K562 (cell line): ENCODE results near the gene GADD45B. TPM values are rescaled to one million over a fixed set of nuclear protein-coding genes. Genes with fewer than 3 reads are reported as not detected.

Experiments
- BACH1 ChIP-seq: fragments of 200-800 bp; sonication (Bioruptor generic); IDR thresholded peaks from 2 replicates; pipeline ENCODE4 v1.6.1; 2016; ENCODE audit warnings: missing genetic modification characterization, missing compliant biosample characterization
- COPS2 ChIP-seq: fragments of 450-650 bp; conservative IDR thresholded peaks from 2 replicates; pipeline ENCODE4 v1.6.1; 2016; ENCODE audit warnings: mild to moderate bottlenecking, moderate library complexity
- FOXP4 ChIP-seq: sonication (generic); formaldehyde crosslinking; IDR thresholded peaks from 2 replicates; pipeline ENCODE4 v1.8.0; 2022; ENCODE audit warnings: mild to moderate bottlenecking, missing genetic modification reagents, borderline replicate concordance
- HBP1 ChIP-seq: fragments of 450-650 bp; formaldehyde crosslinking; IDR thresholded peaks from 2 replicates; pipeline ENCODE4 v1.4.0; 2022; ENCODE audit warnings: missing genetic modification characterization
- HDAC3 ChIP-seq: fragments of 450-650 bp; IDR thresholded peaks from 2 replicates; pipeline ENCODE4 v1.6.1; 2018; ENCODE audit warnings: borderline replicate concordance, mild to moderate bottlenecking, moderate library complexity; ENCODE audit not compliant: partially characterized antibody
- KDM2B ChIP-seq: fragments of 250-450 bp; sonication (Bioruptor Pico); IDR thresholded peaks from 2 replicates; pipeline ENCODE4 v1.8.0; 2021; ENCODE audit warnings: mild to moderate bottlenecking, moderate library complexity
- MGA ChIP-seq: fragments of 450-650 bp; IDR thresholded peaks from 2 replicates; pipeline ENCODE4 v1.6.1; 2016; ENCODE audit warnings: mild to moderate bottlenecking, moderate library complexity
- ZHX1 ChIP-seq: fragments of 150-350 bp; conservative IDR thresholded peaks from 2 replicates; pipeline ENCODE4 v1.6.1; 2014; ENCODE audit warnings: low read length
- polyA plus RNA-seq, 8 experiments: library from polyadenylated mRNA; depleted of rRNA in 4 of 8; stranded (reverse) in 5 of 8; unstranded in 3 of 8; fragments of >200 nt; fragmentation: Nextera tagmentation in 2 of 8; fragmentation: Illumina TruSeq in 1 of 8; extraction: Ambion mirVana in 2 of 8; extraction: Trizol in 1 of 8; gene quantifications; 2 replicates each; pipeline versions ENCODE4 v1.2.1 to v1.2.3, GENCODE V29; 2011 to 2014; ENCODE audit warnings: inconsistent platforms in 1 of 8, missing spikeins in 1 of 8
- total RNA-seq, 7 experiments: library from RNA; depleted of rRNA in 6 of 7; stranded (reverse); fragments of >200 nt in 6 of 7; fragmentation: Illumina TruSeq in 2 of 7; extraction: Trizol in 2 of 7; gene quantifications; 2 replicates each; pipeline versions ENCODE4 v1.2.1 to v1.2.3, GENCODE V29; 2011 to 2021; ENCODE audit warnings: low replicate concordance in 1 of 7

The GADD45B gene
- total and polyA plus RNA-seq, 9 of the 15 experiments (the other 6 are each of a cell fraction or from before 2014, with no cell fraction given) = 0.06 to 4.1 (median 2.1) TPM

- 0 out of 2 replicates have a peak, but pooled peaks have one; percentile 51 for TF ChIP-seq FOXP4 (CRISPR knock-in tag)
- TF ChIP-seq BACH1 = no peak
- no peak for TF ChIP-seq ZHX1
- TF ChIP-seq KDM2B (CRISPR knock-in tag) = no peak
- no peak for TF ChIP-seq HDAC3
- no peak for TF ChIP-seq COPS2
- peak; percentile 90 for TF ChIP-seq MGA
- no peak for TF ChIP-seq HBP1
Observed at GRCh38 chr19:2426611-2427428, 49.1 kb upstream of the GADD45B start (continued).
